HEK293T (cell line): ENCODE results near the gene RAD50.

Source experiments
- ARNT ChIP-seq: fragments of 450-650 bp; IDR thresholded peaks from 2 replicates; pipeline ENCODE4 v1.6.1; 2017; ENCODE audit warnings: mild to moderate bottlenecking
- BHLHE40 ChIP-seq: fragments of 450-650 bp; IDR thresholded peaks from 2 replicates; pipeline ENCODE4 v1.6.1; 2016; ENCODE audit warnings: mild to moderate bottlenecking, moderate library complexity, borderline replicate concordance
- CTBP1 ChIP-seq: fragments of 450-650 bp; IDR thresholded peaks from 2 replicates; pipeline ENCODE4 v1.6.1; 2016; ENCODE audit warnings: borderline replicate concordance
- FOXM1 ChIP-seq: fragments of 450-650 bp; IDR thresholded peaks from 2 replicates; pipeline ENCODE4 v1.6.1; 2017; ENCODE audit warnings: mild to moderate bottlenecking, borderline replicate concordance
- HDGF ChIP-seq: fragments of 450-650 bp; IDR thresholded peaks from 2 replicates; pipeline ENCODE4 v1.6.1; 2017; ENCODE audit warnings: antibody characterized with exemption, borderline replicate concordance
- SP1 ChIP-seq: fragments of 450-650 bp; IDR thresholded peaks from 2 replicates; pipeline ENCODE4 v1.6.1; 2017
- SUZ12 ChIP-seq: fragments of 450-650 bp; IDR thresholded peaks from 2 replicates; pipeline ENCODE4 v1.6.1; 2016; ENCODE audit warnings: mild to moderate bottlenecking
- ZNF384 ChIP-seq: fragments of 450-650 bp; IDR thresholded peaks from 2 replicates; pipeline ENCODE4 v1.6.1; 2016

DNA sequence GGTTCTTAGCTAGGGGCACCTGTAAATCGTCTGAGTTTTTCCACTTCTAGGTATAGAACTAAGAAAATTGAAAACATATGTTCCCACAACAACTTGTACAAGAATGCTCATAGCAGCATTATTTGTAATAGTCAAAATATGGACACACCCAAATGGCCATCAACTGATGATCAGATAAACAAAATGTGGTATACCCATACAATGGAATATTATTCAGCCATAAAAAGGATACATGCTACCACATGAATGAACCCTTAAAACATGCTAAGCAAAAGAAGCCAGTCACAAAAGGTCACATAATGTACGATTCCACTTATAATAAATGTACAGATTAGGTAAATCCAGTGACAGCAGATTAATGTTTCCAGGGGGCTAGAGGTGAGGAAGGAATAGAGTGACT, 55.2 kb downstream of the RAD50 start:
- TF ChIP-seq SP1 (no peak), SUZ12 (no peak), FOXM1 (no peak), HDGF (no peak), CTBP1 (no peak), ARNT (no peak), ZNF384 (no peak), BHLHE40 (no peak)
